Activated gamma-delta T cell treated with Interleukin-2 at 50 U/mL for 16 hours (primary cell): ENCODE data around the gene P3H1.
"Not testable (repeated sequence)": the region's sequence is repeated elsewhere in the genome, so short reads cannot be mapped to it uniquely, and the experiment has no call there.

Experiments
- DNase-seq: peaks from one replicate; pipeline ENCODE4 v3.0.0-alpha.2; 2020

Gene P3H1

DNA sequence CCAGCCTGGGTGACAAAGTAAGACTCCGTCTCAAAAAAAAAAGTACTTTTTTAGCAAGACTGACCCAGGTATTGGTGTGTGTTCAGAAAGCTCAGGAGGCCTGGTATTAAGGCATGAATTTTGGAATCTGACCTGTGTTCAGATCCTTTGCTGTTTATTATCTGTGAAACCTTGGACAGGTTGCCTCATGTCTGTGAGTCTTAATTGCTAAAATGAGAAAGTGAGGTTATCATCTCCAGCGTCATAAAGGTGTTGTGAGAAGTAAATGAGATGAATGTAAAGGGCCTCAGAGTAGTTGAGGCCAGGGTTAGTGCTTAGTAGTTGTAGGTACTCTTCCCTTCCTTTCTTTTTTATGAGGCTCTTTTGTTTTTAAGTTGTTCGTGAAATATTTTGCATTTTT lies 3.0 kb upstream of the P3H1 start:
- DNase-seq = no peak

DNA sequence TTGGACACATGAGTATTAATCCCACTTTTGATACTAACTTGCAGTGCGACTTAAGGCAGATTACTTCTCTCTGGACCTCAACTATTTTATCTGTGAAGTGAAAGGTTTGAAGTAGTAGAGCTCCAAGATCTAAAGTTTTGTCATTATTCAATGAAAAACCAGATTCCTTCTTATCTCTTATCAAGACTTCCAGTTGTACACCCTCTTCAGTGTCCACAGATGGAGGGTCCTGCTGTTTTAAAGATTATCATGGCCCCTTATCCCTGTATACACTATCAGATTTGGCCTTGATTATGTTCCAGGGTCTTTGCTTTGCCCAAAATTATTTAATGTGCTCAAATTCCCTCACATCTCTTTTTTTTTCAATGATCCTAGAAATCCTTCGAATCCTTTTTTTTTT lies 1.3 kb upstream of the P3H1 start:
- DNase-seq = no peak

DNA sequence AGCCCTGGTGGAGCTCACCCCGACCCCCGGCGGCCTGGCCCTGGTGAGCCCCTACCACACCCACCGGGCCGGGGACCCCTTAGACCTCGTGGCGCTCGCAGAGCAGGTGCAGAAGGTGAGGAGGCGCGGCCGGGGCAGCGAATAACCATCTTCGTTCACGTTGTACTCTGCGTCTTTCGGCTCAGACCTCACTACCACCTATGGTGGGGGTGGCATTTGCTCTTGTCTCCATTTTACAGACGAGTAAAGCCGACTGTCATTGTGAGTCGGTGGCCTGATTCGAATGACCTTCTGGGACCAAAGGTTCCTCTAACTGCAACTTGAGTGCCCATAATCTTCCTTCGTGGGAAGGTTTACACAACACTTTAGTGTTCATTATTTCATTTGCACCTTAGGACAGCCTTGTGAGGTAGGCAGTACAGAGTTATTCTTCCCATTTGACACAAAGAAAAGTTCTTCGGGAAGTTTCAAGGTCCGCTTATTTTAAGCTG lies 727 bp upstream of the P3H1 start:
- DNase-seq = no peak

DNA sequence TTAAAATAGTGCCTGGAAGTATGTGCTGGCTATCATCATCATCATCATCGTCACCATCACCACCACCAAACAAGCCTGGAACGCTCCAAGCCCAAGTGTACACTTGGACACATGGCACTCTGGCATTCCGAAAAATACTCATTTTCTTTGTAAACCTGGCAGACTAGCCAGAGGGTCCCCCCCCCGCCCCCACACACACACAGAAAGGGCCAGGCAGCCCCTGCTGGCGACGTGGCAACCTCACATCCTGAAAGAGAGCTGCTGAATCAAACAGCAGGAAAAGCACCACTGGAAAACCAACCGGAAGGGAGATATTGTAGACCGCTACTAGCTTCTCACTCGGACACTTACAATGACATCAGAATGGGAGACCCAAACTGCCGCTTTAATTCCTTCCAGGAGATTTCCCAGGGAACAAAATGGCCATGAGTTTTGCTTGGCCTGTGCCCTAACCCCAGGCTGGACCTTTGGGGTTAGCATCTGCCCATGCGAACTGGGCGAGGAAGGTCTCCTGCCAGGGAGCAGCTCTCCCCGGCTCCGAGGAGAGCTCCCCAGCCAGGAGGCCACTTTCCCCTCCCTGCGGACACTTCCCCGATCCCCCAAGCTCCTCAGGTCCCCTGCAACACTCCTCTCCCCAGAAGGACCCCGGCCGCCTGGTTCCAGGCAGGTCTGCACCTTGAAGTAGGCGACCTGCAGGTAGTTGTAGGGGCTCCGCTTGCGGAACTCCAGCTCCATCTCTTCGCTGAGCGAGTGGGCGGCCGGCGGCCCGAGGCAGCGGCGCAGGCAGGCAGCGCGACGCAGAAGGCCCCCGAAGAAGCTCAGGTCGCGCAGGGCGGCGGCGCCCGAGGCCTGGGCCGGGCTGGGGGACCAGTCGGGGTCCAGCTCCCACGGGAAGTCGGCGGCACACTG lies 742 bp downstream of the P3H1 start:
- DNase-seq = peak; percentile 29

DNA sequence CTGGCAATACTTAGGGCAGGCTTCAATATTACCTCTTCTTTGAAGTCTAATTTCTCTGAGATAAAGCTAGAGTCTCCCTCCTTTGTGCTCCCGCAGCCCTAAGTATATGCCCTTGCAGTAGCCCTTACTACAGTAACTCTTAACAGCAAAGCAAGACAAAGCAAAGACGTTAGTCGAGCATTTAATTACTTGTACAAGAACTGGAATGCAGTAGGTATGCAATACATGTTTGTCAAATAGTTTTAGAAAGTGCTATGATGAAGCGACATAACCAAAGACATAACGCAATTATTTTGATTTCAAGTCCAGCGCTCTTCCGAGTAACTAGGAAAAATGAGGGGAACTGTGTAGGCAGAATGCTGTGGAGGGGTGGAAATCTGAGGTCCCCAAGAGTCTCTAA lies 1.6 kb downstream of the P3H1 start:
- DNase-seq = no peak

DNA sequence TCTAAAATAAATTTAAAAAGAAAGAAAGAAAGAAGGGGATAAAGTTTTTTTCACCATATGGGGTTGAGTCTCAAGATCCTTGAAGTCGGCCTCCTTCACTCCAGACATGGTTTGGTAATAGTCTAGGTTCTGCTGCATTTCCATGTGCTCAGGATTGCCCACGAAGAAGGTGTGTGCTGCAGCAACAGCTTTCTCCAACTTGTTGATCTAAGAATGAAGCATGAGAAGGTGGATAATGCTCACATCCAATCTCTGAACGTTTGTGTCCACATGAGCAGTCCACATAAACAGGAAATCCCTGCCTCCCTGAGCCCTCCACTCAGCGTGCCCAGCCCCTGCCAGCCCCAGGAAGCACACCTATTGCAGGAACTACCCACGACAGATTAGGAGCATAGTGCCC lies 4.6 kb downstream of the P3H1 start:
- DNase-seq = no peak

DNA sequence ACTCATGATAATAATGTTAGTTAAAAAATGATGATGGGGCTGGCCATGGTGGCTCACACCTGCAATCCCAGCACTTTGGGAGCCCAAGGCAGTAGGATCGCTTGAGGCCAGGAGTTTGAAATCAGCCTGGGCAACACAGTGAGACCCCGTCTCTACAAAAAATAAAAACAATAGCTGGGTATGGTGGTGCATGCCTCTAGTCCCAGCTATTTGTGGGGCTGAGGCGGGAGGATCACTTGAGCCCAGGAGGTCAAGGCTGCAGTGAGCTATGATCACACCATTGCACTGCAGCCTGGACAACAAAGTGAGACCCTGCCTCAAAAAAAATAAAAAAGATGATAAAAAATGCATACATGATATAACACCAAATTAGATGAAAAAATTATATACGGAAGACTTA lies 5.3 kb downstream of the P3H1 start:
- DNase-seq = no peak

DNA sequence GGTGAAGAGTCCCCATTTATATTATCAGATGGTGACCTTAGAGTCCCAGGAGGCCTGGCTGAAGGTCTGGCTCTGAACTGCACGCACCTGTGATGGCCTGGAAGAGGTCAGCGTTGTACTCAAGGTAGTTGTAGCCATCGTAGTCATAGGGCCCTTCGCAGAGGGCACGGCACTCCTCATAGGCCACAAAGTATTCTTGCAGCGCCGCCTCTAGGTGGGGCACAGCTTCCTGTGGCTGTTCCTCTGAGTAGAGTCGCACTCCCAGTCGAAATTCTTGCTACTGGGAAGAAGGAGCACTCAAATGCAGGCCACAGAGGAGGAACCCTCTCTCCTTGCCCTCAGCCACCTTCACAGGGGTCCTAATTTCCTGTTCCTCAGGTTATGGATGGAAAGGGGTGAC lies 7.7 kb downstream of the P3H1 start:
- DNase-seq = no peak

DNA sequence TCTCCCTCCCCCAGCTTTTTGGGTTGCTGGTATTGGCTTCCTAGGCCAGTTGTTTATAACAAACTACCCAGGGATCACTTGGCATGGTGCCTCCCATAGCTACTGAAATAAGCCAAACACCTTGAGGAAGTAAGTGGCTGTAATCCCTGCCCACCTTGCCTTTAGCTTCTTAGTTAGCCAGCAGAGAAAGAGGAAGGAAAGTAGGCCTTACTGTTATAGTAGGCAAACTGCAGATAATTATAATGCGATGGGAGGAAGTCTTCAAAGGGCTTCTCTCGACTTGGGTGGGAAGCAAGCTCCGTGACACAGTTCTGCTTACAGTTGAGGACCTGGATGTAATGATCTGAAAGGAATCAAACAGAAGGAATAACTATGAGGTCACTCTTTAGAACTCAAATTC lies 8.2 kb downstream of the P3H1 start:
- DNase-seq = no peak

DNA sequence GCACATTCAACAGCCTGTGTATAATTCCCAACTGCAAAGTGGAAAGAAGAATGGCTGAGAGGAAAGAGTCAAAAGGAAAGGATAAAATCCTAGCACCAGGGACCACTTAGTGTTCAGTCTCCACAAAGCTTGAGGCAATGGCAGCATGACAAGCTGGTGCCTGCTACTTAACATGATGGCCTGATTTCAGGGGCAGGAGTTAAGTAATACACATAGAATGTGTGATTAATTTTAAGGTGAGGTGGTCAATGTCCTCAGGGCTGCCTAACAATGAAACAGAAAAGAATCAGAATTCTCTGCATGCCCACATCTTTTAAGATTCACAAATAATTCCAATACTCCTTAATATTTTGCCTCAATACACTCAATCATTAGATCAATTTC lies 8.9 kb downstream of the P3H1 start:
- DNase-seq = no peak

DNA sequence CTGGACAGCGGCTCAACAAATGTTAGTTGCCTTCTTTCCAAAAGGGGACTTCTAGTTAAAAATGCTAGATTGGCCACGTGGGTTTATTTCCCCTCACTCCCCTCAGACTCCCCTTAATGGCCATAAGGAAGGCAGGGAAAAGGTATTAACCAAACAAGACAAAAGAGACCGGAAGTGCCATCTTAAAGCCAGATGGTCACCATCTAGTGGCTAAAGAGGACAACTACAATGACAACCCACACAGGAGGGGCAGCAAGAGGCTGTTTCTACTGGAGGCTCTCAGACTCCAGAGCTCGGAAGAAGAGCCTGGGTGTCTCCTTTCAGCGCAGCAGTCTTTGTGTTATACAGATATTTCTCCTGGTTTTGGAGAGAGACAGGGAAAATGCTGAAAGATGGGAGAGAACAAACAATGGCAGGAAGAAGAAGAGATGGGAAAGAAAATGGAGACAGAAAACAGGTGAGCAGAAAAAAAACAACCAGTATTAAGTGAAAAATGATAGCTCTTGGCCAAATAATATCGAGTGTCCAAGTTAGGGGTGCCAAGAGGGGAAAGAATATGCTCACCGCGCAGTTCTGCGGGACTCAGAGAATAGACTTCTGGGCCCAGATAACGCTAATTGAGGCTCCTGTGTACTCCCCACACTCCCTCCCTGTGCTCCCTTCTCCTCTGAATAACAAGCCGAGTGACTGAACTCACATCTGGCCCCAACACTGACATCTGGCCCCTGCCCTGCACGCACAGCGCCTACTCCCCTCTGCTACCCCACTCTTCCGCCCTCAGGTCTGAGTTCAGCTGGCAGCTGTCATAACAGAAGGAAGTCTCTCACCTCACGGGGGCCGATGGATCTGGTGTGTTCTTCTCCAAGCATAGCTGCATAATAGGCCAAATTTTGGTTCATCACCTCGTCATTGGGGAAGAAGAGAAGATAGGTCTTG lies 9.6 kb downstream of the P3H1 start:
- no peak for DNase-seq

DNA sequence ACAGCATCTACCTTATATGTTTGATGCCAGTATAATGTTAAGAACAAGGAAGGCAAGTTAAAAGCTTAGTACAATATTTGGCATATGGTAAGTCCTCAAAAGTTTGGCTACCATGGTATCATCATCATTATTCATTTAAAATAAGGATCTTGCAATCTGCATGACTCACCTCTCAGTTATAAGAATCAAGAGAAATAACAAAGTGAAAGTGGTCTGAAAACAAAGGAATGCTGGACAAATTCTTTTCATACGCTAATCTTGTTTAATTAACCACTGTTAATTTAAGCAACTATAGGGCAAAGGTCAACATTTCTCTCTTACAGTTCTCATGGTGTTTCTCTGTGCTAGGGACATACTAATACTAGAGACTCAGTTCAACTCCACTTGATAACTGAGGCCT lies 13.8 kb downstream of the P3H1 start:
- DNase-seq = no peak

DNA sequence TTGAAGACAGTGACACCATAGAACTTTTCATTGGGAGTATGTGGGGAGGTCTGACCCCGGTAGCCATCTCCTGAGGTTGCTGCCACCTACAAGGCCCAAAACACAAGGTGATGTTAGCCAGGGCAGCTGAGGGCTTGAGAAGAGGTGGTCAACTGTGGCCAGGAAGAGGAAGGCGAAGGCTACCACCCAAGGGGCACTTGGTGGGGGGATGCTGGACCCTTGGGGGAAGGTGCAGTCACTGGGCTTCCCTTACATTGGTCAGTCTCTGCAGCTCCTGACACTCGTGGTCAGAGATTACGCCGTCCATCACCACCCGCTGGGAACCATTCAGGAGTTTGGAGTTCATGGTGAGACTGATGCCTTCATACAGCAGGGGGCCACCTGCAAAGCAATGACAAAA lies 14.5 kb downstream of the P3H1 start:
- no peak for DNase-seq

DNA sequence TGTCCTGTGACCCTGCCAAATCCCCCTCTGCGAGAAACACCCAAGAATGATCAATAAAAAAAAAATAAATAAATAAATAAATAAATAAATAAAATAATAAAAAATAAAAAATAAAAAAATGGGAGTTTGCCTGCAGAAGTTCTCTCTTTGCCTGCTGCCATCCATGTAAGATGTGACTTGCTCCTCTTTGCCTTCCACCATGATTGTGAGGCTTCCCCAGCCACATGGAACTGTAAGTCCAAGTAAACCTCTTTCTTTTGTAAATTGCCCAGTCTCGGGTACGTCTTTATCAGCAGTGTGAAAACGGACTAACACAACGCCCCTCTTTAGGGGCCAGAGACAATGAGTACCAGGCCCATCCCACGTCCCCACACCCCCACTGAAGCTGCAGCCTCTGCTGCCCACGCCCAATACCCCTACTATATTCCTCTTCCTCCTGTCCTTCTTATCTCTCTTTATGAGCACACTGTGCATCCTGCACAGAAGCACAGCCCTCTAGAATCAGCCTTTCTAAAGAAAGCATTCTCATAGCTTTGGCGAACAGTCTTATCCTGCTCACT lies 15.2 kb downstream of the P3H1 start:
- not testable (repeated sequence) for DNase-seq

DNA sequence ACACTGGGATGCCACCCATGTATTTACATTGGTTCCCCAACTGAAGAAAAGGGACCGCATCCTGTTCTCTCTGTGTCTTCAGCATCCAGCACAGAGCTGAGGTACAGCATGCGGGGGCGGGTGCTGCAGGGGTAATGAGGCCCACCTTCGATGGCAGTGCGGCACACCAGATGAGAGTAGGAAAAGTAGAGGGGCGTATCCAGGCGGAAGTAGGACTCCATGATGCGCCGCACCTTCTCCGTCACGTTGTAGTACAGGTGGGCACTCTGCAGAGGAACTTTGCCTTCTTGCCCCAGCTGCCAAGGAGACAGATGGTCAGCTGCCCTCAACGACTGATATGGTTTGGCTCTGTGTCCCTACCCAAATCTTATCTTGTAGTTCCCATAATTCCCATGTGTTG lies 16.8 kb downstream of the P3H1 start:
- no peak for DNase-seq

DNA sequence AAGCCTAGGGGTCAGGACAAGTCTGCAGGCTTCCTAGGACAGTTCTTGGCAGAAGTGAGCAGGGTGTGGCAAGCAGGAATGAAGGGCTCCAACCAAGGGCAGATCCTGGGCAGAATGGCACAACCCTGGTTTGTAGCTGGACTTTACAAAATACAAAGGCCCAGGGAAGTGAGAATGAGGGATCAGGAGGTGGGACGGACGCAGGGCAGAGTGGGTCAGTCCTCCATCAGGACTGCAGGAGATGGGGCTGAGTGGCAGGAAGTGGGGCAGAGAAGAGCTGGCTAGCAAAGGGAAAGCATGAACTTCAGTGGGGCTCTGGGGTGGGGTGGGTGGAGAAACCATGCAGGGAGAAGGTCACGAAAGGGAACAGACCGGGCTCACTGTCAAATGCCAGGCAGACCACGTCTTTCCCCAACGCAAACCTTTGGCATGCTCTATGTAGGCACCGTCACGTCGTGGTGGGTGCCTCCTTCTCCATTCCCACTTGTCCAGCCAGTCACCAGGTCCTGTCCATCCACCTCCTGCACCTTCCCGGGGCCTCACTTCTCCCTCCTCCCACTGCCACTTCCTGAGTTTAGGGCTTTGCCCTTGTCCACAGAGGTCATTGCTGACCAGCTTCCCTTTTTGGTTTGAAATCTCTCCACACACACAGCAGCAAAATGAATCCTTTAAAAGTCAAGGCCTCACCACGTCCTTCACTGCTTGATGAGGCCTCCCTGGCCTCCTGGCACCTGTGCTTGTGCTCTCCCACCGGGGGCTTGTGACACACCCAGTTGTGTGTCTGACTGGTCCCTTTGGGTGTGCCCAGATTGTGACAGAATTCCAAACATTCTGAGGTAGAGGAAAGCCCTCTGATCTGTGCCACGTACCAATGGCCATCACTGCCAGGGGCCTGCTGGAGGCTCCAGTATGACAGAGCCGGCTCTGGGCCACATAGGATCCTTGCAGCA lies 18.1 kb downstream of the P3H1 start:
- DNase-seq = no peak

DNA sequence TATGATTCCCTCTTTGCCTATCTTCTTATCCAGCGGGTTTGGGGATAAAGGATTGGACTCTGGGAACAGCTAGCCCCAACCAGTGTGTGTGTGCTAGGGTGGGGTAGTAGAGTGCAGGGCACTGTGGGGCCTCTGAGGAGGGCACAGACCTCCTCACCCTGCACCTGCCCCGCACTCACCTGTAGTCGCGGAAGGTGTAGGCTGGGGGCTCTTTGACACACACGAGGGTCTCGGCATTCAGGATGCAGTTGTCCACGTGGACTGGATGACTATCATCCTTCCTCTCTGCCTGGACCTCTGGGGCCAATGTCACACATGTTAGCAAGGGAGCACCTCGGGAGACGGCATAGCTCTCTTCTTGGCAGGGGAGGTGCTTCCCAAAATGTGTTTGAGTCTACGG lies 18.8 kb downstream of the P3H1 start:
- no peak for DNase-seq

DNA sequence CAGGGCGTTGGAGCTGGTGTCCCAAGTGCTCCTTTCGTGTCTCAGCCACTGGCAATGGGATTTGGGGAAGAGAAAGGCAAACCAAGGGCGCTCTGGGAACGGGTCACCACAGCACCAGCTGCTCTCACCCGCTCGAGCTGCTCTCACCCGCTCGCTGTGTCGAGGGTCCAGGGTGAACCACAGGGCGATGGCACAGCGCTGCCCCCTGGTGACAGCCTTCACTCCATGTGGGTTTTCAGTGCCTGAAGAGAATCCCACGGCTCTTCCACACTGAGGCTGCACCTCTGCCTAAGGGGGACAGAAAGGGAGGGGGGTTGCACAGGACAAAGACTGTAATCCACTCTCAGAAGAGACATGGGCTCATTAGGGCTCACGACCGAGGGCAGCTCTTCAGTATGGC lies 19.7 kb downstream of the P3H1 start:
- DNase-seq = peak; percentile 41

DNA sequence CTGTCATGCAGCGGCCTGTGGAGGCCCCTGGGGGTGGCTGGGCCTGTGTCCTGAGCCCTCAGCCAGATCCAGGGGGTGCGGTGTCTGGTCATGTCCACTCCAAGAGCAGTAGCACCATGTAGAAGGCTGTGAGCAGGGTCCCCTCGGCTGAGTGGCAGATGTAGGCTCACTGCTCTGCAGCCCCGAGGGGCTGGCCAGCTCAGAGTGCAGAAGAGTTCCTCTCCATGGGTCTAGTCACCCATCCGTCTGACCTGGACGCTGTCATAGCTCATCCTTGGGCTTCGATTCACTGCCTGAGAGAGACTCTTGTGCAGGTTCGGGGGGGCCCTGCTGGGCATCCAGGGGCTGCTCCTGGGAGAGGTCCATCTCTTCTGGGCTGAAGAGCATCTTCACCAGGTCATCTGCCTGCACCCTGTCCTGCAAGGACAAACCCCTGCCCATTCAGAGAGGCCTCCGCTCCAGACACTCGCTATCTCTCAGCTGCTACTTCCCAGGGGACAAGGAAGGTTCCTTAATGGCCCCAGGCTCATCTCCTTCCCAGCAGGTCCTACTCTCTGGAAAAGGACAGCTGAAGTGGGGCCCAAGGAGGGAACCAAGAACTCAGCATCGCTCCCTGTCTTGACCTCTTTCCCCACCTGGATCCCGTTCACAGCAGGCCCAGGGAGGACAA lies 20.3 kb downstream of the P3H1 start:
- DNase-seq = no peak

DNA sequence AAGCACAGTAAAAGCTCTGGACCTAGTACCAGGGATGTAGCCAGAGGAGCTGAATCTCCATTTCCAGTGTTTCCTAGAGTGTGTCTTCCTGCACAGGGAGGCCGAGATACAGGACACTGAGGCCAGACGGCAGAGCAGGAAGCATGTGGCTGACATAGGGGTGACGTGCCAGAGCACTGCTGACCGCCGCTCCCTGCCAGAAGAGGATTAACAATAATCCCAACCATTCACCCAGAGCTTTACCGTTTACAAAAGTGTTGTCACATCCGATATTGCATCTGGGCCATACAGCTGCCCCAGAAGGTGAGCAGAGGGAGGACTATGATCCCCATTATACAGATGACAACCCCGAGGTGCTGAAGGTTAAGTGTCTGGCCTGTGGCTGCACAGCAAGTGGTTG lies 21.0 kb downstream of the P3H1 start:
- no peak for DNase-seq

DNA sequence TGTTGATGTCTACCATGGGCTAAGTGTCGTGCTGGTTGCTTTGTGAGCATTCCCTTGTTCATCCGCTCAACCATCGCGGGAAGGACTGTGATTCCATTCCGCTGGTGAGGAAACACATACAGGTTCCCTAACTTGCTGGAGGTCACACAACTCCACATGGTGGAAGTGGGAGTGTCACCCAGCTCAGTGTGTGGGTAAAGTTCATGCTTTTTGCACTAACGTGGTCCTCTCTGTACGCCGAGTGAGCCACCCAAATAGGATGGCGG lies 22.7 kb downstream of the P3H1 start:
- no peak for DNase-seq
